Fibroblast of pulmonary artery (primary cell): ENCODE measurements around the gene PRSS22.

Experiments
- DNase-seq: peaks from one replicate; pipeline ENCODE4 v3.0.0-alpha.2; 2010; ENCODE audit warnings: low read depth
- H3K4me3 ChIP-seq: replicated peaks from 2 replicates; pipeline ENCODE4 v1.5.1; 2011; ENCODE audit warnings: low read depth, mild to moderate bottlenecking, control low read depth, low read length, moderate library complexity
- TF ChIP-seq, protein P1 (sequence below): IDR thresholded peaks from 2 replicates; pipeline ENCODE4 v1.5.1; 2011; ENCODE audit warnings: mild to moderate bottlenecking, control low read depth, low read length, inconsistent platforms; ENCODE audit errors: missing control alignments

Gene PRSS22

DNA sequence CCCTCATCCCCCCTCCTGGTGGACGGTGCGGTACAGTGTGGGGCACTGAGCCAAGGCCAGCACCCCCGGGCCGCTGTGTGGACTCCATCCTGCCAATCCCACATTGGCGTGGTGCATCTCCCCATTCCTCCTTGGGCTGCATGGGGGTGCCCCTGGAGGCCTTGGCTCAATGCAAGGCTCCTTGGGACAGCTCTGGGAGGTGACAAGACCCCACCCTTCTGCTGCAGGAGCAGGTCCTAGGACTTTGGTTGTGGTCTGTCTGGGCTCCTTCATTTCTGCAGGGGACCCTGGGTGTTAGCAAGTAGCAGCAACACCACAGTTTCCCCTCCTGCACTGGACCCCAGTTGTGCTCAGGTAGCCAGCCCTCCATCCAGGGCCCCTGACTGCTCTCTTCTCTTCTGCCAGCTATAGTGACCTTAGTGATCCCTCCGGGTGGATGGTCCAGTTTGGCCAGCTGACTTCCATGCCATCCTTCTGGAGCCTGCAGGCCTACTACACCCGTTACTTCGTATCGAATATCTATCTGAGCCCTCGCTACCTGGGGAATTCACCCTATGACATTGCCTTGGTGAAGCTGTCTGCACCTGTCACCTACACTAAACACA, 39.6 kb downstream of the PRSS22 start:
- TF ChIP-seq, protein P1, sequence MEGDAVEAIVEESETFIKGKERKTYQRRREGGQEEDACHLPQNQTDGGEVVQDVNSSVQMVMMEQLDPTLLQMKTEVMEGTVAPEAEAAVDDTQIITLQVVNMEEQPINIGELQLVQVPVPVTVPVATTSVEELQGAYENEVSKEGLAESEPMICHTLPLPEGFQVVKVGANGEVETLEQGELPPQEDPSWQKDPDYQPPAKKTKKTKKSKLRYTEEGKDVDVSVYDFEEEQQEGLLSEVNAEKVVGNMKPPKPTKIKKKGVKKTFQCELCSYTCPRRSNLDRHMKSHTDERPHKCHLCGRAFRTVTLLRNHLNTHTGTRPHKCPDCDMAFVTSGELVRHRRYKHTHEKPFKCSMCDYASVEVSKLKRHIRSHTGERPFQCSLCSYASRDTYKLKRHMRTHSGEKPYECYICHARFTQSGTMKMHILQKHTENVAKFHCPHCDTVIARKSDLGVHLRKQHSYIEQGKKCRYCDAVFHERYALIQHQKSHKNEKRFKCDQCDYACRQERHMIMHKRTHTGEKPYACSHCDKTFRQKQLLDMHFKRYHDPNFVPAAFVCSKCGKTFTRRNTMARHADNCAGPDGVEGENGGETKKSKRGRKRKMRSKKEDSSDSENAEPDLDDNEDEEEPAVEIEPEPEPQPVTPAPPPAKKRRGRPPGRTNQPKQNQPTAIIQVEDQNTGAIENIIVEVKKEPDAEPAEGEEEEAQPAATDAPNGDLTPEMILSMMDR: no peak
- no peak overlapping the region for H3K4me3 ChIP-seq
- no peak for DNase-seq

DNA sequence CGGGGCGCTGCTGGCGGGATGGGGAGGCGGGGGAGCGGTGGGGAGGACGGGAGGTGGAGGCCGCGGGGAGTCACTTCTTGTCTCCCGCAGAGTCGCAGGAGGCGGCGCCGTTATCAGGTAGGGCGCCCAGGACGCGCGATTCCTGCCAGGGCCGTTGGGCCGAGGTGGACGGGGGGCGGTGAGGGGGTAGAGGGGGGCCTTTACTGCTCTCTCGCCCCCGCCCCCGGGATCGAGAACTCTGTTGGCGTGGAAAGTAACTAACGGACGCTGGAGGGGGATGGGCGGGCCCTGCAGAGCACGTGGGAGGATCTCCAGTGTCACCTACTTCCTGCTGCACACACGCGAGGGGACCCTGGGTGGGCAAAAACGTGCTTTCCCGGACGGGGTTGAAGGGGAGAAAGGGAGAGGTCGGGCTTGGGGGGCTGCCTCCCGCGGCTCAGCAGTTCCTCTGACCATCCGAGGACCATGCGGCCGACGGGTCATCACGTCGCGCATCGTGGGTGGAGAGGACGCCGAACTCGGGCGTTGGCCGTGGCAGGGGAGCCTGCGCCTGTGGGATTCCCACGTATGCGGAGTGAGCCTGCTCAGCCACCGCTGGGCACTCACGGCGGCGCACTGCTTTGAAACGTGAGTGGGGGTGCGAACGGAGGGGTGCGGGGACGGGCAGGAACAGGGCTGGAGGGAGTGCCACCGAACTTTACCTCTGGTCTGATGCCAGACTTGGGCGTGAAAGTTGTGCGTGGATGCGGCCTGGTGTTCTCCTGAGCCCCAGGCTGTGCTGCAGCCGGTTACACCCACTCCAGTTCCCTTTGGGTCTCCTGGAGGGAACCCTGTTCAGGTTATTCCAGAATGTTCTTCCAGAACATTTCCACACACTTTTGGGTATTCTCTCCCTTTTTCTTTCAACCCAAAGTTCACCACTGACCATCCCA, 40.4 kb downstream of the PRSS22 start:
- DNase-seq: no peak
- H3K4me3 ChIP-seq: no peak overlapping the region
- TF ChIP-seq, protein P1: no peak

DNA sequence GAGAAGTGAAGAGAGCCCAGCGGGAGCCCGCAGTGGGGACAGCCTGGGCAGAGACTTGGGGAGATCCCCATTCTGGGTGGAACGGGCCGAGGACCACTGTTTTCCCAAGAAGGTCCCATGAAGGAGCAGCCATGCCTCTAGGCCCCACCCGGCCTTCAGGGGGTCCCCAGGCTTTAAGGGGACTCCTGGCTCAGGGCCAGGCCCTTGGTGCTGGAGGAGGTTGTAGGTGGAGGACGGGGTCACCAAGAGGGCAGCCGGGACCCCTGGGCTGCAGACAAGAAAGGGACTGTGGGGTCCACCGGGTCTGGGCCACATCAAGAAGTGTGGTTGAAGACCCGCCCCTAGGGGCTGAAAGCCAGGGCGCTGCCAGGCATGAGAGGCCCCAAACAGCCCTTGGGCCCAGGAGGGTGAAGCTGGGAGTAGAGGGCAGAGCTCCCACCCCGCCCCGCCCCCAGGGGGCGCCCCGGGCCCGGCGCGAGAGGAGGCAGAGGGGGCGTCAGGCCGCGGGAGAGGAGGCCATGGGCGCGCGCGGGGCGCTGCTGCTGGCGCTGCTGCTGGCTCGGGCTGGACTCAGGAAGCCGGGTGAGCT, 41.1 kb downstream of the PRSS22 start, which contains the start of gene PRSS21:
TSS of gene PRSS21 (plus strand) at position 487 of the 589 bp plus-strand sequence. CDS start at position 519, 32 bp downstream.
- H3K4me3 ChIP-seq: no peak within 1 kb of the TSS
- no peak for DNase-seq

DNA sequence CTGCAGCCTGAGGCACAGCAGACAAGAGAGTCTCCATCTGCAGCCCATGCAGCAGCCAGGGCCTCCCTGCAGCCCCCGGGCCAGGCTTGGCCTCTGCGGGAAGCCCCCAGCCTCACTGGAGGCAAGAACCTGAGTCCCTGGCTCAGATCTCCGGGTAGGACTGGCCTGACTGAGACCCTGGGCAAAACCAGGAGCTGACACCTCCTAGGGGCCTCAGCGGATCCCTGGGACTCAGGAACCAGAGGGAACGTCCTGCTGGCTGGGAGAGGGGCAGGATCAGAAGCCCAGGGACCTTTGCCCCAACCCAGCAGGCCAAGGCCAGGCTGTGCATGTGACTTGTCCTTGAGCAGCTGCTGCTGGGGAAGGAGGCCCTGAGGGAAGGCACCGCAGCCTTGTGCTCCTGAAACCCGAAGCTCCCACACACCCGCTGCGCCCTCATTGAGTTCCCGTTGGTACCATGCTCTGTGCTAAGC, 42.6 kb downstream of the PRSS22 start:
- H3K4me3 ChIP-seq: no peak overlapping the region
- no peak for DNase-seq
- TF ChIP-seq, protein P1: no peak

More for the DNA sequence above, 41.1 kb downstream of the PRSS22 start, which contains the start of gene PRSS21:
- TF ChIP-seq, protein P1: no peak

DNA sequence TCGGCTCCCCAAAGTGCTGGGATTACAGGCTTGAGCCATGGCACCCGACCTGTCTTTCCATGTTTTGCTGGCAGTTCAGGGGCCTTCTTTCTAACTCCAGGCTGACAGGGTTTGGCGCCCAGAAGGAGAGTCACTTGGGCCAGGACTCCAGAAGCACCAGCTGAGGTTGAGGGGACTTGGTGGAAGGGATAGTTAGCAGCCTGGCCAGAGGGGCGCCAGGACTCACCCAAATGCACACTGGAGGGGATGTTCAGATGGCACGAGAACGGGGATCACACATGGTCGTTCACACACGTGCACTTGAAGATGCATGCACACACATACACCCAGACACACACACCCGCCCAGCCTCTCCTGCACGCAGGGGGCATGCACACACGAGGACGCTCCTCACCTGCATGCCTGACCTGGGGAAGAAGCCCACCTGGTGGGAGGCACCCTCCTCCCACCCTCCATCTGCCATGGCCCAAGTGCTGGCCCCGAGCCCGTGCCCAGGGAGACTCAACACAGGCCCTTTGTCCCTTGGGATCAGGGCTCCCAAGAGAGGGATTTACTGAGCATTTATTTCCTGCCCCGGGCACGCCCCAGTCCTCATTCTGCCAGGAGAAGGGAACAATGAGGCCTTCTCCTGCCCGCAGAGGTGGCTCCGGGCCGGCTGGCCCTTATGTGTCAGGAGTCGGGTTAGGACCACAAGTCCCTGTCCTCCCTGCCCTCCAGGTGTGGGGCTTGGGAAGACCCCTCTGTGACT, 43.2 kb downstream of the PRSS22 start:
- TF ChIP-seq, protein P1: no peak

DNA sequence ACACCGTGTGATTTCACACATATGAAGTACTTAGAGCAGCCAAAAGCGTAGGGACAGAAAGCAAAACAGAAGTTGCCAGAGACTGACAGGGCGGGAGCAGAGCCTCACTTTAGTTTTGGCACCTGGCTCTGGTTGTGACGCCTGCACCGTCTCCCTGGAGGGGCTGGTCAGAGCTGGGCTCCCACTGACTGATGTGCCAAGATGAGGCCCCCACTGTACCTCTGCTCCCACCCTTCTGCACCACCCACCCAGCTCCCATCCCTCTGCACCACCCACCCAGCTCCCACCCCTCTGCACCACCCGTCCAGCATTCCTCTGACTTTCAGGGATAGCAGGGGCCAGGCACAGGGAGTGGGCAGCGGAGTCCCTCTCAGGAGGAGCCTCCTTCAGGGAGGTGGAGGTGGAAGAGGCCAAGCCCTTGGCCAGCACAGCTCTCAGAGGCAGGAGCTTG, 44.2 kb downstream of the PRSS22 start:
- no peak overlapping the region for H3K4me3 ChIP-seq
- no peak for DNase-seq
- TF ChIP-seq, protein P1: no peak

More for the DNA sequence above, 43.2 kb downstream of the PRSS22 start:
- H3K4me3 ChIP-seq: no peak overlapping the region
- no peak for DNase-seq
